CD4-positive, alpha-beta T cell treated with Interleukin-2 at 100 ng/mL for 4 hours (primary cell): ENCODE results near the gene CCDC106.

Source experiments
- DNase-seq: peaks from one replicate; pipeline ENCODE4 v3.0.0-alpha.2; 2020; ENCODE audit warnings: low spot score

CCDC106 gene

DNA sequence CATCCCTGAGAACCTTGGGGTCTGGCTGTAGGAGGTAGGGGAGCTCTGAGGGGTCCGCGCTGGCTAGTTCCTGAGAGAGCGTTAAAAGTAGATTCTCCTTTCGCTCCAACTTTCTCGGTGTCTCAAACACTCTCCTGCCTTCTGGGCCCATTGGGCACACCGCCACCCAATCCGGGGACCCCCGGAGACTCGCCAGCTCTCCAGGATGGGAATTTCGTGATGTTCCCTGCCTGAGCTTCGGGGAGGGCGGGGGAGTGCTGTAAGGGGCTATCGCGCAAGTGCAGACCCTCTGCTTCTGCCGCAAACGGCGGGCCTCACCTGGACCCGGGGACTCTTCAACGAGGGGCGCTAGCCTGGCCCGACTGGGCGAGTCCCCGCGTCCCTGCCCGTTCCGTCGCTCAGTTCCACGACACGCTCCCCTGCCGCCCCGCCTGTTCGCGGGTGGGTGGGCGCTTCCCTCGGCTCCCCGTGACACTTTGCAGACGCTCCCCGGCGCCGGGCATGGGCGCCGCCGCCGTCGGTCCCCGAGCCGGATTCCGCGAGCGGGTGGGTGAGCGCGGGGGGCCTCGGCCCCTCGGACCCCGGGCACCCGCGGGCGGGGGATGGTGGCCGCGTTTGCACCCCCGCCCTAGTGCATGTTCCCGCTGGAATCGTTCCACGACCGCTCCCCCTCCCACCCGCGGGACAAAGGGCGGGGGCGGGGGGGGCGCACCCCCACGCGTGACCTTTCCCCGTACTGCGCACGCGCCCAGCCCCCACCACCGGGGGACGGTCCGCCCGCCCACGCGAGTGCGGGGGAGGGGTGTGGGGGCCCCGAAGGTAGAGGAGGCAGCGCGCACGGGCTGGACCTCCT is at the start of gene CCDC106:
CCDC106 (plus strand) TSS at position 481 of the 853 bp plus-strand sequence. CDS start 835 bp downstream, outside the sequence.
- peak; percentile 40 for DNase-seq

- peak; percentile 91 for DNase-seq
Observed at GRCh38 chr19:55598719-55599467, 49.1 kb upstream of the CCDC106 start.

- peak; percentile 99 for DNase-seq
Observed at GRCh38 chr19:55599468-55599841, 48.6 kb upstream of the CCDC106 start, which contains the start of gene FIZ1. FIZ1 (minus strand) TSS chr19:55599517; CDS start chr19:55597865, 1,652 bp downstream.

DNA sequence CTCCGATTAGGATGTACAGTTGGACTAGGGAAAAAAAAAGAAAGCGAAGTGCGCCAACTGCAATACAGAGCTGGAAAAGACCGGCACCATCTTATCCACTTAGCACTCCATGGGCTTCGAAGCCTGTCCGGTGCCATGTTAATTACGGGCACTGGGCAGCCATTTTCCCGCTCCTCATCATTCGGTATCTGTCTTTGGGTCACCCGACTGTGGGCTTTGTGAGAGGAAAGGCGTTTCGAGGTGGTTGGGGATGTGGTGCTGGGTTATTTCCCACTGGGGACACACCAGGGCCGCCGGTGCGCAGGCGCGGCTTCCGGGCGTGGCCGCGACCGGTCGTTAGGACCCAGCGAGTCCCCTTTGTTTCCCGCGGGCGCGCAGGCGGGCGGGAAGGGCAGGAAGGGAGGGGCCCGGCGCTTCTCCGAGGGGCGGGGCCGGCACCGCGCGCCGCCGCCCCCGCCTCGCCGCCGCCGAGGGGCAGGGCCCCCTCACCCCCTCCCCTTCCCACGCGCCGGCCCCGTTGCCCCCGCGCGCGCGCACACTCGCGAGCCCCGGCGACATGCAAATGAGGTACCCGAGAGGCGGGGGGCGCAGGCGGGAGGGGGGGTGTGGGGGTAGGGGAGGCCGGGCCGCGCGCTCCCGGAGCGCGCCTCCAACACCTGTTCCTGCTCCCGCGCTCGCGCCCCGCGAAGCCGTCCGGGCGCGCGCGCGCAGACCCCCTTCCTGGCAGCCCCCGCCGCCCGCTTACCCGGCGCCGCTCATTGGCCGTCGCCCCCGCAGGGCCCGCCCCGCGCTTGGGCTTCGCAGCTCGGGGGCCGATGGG is 48.0 kb upstream of the CCDC106 start, which contains the start of gene ZNF524:
ZNF524 (plus strand) TSS at position 447 of the 820 bp plus-strand sequence. CDS start 1,825 bp downstream, outside the sequence.
- DNase-seq = peak; percentile 87

GRCh38 chr19:55600662-55601028 is 47.4 kb upstream of the CCDC106 start:
- DNase-seq = no peak

- DNase-seq = no peak
Observed at GRCh38 chr19:55601084-55601483, 46.9 kb upstream of the CCDC106 start.

DNA sequence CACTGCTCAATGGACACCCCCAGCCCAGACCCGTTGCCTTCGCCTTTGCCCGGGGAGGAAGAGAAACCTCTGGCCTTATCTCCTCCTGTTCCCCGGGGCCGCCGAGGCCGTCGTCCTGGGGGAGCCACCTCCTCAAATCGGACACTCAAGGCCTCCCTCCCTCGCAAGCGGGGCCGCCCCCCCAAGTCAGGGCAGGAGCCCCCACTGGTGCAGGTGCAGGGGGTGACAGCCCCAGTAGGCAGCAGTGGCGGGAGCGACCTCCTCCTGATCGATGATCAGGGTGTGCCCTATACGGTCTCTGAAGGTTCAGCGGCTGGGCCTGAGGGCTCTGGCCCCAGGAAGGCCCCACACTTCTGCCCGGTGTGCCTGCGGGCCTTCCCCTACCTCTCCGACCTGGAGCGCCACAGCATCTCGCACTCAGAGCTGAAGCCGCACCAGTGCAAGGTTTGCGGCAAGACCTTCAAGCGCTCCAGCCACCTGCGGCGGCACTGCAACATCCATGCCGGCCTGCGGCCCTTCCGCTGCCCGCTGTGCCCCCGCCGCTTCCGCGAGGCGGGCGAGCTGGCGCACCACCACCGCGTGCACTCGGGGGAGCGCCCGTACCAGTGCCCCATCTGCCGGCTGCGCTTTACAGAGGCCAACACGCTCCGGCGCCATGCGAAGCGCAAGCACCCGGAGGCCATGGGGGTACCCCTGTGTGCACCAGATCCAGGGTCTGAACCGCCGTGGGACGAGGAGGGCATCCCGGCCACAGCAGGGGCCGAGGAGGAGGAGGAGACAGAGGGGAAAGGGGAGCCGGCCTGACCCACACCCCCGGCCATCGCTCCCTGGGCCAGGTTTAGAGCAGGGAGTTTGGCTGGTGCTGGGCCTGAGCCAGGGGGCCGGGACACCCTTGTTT is 45.7 kb upstream of the CCDC106 start:
- DNase-seq = no peak

- no peak for DNase-seq
Observed at GRCh38 chr19:55603115-55603514, 44.9 kb upstream of the CCDC106 start.

GRCh38 chr19:55603581-55604292 is 44.3 kb upstream of the CCDC106 start:
- DNase-seq = no peak

DNA sequence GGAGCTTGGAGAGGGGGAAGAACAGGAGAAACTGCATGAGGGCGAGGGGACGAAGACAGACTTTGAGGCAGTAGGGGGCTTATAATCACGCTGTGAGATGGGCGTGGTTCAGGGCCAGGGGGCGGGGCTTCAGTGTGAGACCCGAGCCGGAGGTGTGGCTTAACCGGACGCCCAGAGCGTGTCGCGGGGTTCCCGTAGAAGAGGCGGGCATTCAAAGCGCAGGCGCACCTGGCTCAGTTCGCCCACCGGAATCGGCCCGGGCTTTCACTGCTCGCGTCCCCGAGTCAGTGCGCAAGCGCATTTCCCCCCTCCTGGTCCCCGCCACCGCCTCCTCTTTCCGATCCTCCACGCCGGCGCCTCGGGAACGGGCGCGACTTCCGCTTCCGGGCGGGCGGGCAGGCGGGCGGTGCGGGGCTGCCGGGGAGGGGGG is 42.8 kb upstream of the CCDC106 start:
- peak; percentile 97 for DNase-seq

DNA sequence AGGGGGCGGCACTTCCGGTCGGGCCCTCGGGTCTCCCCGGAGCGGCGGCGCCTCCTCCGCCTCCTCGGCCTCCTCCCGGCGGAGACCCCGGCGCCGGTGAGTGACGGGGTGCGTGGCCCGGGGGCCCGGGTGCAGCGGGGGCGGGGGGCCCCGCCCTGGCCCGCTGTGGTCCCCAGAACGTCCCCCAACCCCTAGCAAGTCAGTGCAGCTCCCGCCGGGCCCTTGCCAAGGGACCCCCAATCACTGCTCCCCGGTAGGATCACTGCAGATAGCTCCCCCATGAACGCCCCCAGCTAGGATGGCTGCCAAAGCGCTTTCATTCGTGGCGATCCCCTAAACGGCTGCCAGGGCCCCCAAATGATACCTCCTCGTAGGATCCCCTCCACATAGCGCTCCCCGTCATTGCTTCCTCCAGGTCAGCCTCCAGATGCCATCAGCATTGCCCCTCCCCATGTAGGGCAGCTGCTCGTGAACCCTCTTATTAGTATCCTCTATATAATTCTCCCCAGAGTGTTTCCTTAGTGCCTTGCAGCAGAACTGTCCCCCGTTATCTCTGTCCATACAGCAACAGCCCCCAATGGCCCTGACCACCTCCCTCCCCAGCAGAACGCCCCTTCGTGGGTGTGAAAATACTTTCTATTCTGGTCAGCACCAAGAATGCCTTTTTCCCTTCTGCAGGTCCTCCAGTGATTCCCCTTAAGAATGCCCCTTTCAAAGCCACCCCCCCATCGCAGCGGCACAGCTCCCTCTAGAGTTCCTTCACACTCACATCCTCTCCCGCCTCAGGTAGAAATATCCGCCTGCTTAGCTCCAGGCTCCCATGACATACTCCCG is 42.2 kb upstream of the CCDC106 start, which contains the start of gene ZNF865:
ZNF865 (plus strand) TSS at position 11 of the 834 bp plus-strand sequence. CDS start 7,972 bp downstream, outside the sequence.
- DNase-seq = peak; percentile 66

- no peak for DNase-seq
Observed at GRCh38 chr19:55606471-55606787, 41.6 kb upstream of the CCDC106 start.

- no peak for DNase-seq
Observed at GRCh38 chr19:55606817-55607216, 41.2 kb upstream of the CCDC106 start.

- DNase-seq = no peak
Observed at GRCh38 chr19:55609326-55609725, 38.7 kb upstream of the CCDC106 start.

DNA sequence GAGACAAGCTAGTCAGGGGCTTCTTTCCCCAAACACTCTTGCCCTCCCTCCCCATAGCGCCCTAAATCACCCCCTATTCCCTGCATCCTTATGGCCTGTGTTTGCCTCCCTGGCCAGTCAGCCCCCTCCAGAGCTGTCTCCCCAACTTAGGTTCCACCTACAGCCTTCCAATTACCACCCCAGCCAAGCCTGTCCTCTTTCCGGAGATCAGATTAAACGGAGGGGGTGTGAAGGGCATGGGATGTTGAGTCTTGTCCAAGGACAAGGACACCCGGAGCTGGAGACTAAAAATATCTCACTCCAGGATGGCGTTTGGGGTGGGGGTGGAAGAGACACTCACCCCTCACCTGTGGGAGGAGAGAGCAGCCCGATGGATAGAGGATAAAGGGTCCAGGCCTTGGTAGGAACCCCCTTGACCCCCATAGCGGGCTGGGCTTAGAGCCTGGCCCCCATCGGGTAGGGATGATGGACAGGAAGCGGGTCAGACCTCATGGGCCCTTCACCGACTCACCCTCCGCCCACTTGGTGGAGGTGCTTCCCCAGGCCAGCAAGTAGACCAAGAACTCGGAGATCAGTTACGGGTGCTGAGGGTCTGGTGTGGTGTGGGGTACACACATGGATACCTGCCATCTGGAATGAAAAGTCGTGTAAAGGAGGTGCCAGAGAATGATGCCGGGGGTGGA is 36.6 kb upstream of the CCDC106 start:
- DNase-seq = no peak

- no peak for DNase-seq
Observed at GRCh38 chr19:55611983-55612645, 35.9 kb upstream of the CCDC106 start.

DNA sequence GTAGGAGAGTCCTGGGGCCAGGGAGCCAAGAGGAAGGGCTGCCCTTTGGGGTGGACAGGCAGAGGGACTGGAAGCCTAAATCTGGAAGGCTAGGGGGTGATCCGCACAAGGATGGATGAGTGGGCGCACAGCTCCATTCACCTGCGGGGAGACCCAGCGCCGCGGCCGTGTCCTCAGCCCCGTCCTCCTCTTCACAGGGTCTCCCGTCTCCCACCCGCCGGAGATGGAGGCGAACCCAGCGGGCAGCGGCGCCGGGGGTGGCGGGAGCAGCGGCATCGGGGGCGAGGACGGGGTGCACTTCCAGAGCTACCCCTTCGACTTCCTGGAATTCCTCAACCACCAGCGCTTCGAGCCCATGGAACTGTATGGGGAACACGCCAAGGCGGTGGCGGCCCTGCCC is 34.6 kb upstream of the CCDC106 start:
- DNase-seq = no peak
